GM19438 (cell line): ENCODE data around the gene CRYBB1.

ENCODE experiments used
- ATAC-seq: cut with Tn5 transposase; IDR thresholded peaks from one replicate; pipeline ENCODE4 v1.9.1; 2021; ENCODE audit warnings: low read depth; ENCODE audit not compliant: unreplicated experiment

The CRYBB1 gene

GRCh38 chr22:26559961-26560575 is 57.8 kb downstream of the CRYBB1 start:
- no peak for ATAC-seq

- no peak for ATAC-seq
Measured at GRCh38 chr22:26558248-26558895, 59.5 kb downstream of the CRYBB1 start.

- ATAC-seq: no peak
Measured at GRCh38 chr22:26556904-26557303, 60.9 kb downstream of the CRYBB1 start.

- ATAC-seq: no peak
Measured at GRCh38 chr22:26555478-26555877, 62.3 kb downstream of the CRYBB1 start.

GRCh38 chr22:26554956-26555355 is 62.9 kb downstream of the CRYBB1 start:
- ATAC-seq: no peak

GRCh38 chr22:26553056-26553752 is 64.6 kb downstream of the CRYBB1 start:
- no peak for ATAC-seq

- ATAC-seq: no peak
Measured at GRCh38 chr22:26552466-26552865, 65.4 kb downstream of the CRYBB1 start.

GRCh38 chr22:26551568-26551967 is 66.3 kb downstream of the CRYBB1 start:
- ATAC-seq: no peak

GRCh38 chr22:26550498-26551033 is 67.3 kb downstream of the CRYBB1 start:
- ATAC-seq: no peak

- ATAC-seq: no peak
Measured at GRCh38 chr22:26549902-26550497, 67.8 kb downstream of the CRYBB1 start.
